HCT116 (cell line): ENCODE results near the gene PAQR4. TPM values are rescaled to one million over a fixed set of nuclear protein-coding genes. Genes with fewer than 3 reads are reported as not detected.

ENCODE experiments used
- ATAC-seq: fragments of 200-7000 bp; cut with Tn5 transposase; 2 replicates; pipeline ENCODE4 v1.9.1; 2020; ENCODE audit warnings: mild to moderate bottlenecking, moderate library complexity
- BruUV-seq: library from RNA; stranded (reverse); fragments of 400-500 nt; replicated peaks from 2 replicates; lab custom pipeline; 2021; lab: Mats Ljungman, UMichigan
- CTCF ChIA-PET: fragments of 300-600 bp; sonication (Branson Sonifier 250); formaldehyde crosslinking; loops from one replicate; lab custom pipeline; 2021; ENCODE audit warnings: antibody characterized with exemption; lab: Charles Lee
- POLR2A ChIA-PET: fragments of 300-600, 350-600 bp; sonication (Branson Sonifier 250); formaldehyde crosslinking; loops from one replicate; lab custom pipeline; 2021; ENCODE audit warnings: antibody characterized with exemption; lab: Charles Lee
- RAD21 ChIA-PET, 2 experiments: fragments of 300-600 bp; sonication (Branson Sonifier 250); formaldehyde crosslinking; loops; one replicate each; lab custom pipeline; 2023; ENCODE audit warnings: low total read pairs in 2 of 2; ENCODE audit not compliant: uncharacterized antibody in 2 of 2, unreplicated experiment in 2 of 2, low non-redundant PET in 1 of 2; lab: Charles Lee
- DNase-seq: peaks from one replicate; pipeline ENCODE4 v3.0.0-alpha.2; 2010; ENCODE audit warnings: low read depth, low spot score
- H2AFZ ChIP-seq: fragments of 200-600 bp; shearing (Covaris generic), sonication (generic); 2 replicates; pipeline ENCODE4 v1.6.1; 2017; ENCODE audit warnings: low read depth, mixed run types, mixed read lengths, antibody characterized with exemption, low read length; ENCODE audit not compliant: poor library complexity, severe bottlenecking
- H3K27ac ChIP-seq: 2 replicates; pipeline ENCODE4 v1.5.1; 2012; ENCODE audit warnings: low read depth, low read length
- H3K27me3 ChIP-seq: fragments of 200-600 bp; sonication (generic); 2 replicates; pipeline ENCODE4 v1.6.1; 2016; ENCODE audit warnings: mixed run types, low read length, mixed read lengths; ENCODE audit not compliant: insufficient read depth
- H3K36me3 ChIP-seq, 2 experiments: fragments of 200-500 bp in 1 of 2; fragments of 200-600 bp in 1 of 2; sonication (Bioruptor generic) in 1 of 2; sonication (generic) in 1 of 2; 2 replicates each; pipeline versions ENCODE4 v1.5.1 to v1.6.1; 2014 to 2016; ENCODE audit warnings: low read length in 2 of 2, inconsistent platforms in 1 of 2, mixed read lengths in 1 of 2, mixed run types in 1 of 2; ENCODE audit not compliant: insufficient read depth in 2 of 2, control insufficient read depth in 1 of 2
- H3K4me1 ChIP-seq, 2 experiments: fragments of 200-600 bp in 1 of 2; sonication (generic) in 1 of 2; 2 replicates each; pipeline versions ENCODE4 v1.5.1 to v1.6.1; 2012 to 2017; ENCODE audit warnings: low read length in 2 of 2, inconsistent platforms in 1 of 2, mild to moderate bottlenecking in 1 of 2, mixed read lengths in 1 of 2, mixed run types in 1 of 2, moderate library complexity in 1 of 2; ENCODE audit not compliant: insufficient read depth in 2 of 2, control insufficient read depth in 1 of 2
- H3K4me2 ChIP-seq: fragments of 200-600 bp; sonication (generic); 2 replicates; pipeline ENCODE4 v1.6.1; 2017; ENCODE audit warnings: mixed run types, low read length, mixed read lengths
- H3K4me3 ChIP-seq, 2 experiments: fragments of 200-600 bp in 1 of 2; sonication (generic) in 1 of 2; replicated peaks in 1 of 2; 2 replicates each; pipeline ENCODE4 v1.5.1; 2011 to 2016; ENCODE audit warnings: low read length in 2 of 2, control low read depth in 1 of 2, low read depth in 1 of 2, mild to moderate bottlenecking in 1 of 2, mixed read lengths in 1 of 2, mixed run types in 1 of 2
- H3K79me2 ChIP-seq: fragments of 200-600 bp; sonication (generic); 2 replicates; pipeline ENCODE4 v1.6.1; 2017; ENCODE audit warnings: mild to moderate bottlenecking, mixed run types, low read length, moderate library complexity, mixed read lengths; ENCODE audit not compliant: insufficient read depth
- H3K9ac ChIP-seq: fragments of 200-600 bp; sonication (generic); 2 replicates; pipeline ENCODE4 v1.6.1; 2016; ENCODE audit warnings: low read length, mixed read lengths
- H3K9me2 ChIP-seq: fragments of 200-600 bp; sonication (generic), shearing (Covaris generic); 2 replicates; pipeline ENCODE4 v1.6.1; 2017; ENCODE audit warnings: mixed run types, mild to moderate bottlenecking, moderate library complexity; ENCODE audit not compliant: insufficient read depth
- H3K9me3 ChIP-seq, 2 experiments: fragments of 200-500 bp in 1 of 2; fragments of 200-600 bp in 1 of 2; sonication (Bioruptor generic) in 1 of 2; sonication (generic) in 1 of 2; 2 replicates each; pipeline ENCODE4 v1.6.1; 2014 to 2017; ENCODE audit warnings: low read length in 2 of 2, mixed read lengths in 2 of 2, inconsistent platforms in 1 of 2, low read depth in 1 of 2, mild to moderate bottlenecking in 1 of 2, mixed run types in 1 of 2, moderate library complexity in 1 of 2; ENCODE audit not compliant: control insufficient read depth in 1 of 2, insufficient read depth in 1 of 2
- H4K20me1 ChIP-seq: fragments of 200-600 bp; sonication (generic), shearing (Covaris generic); 2 replicates; pipeline ENCODE4 v1.6.1; 2017; ENCODE audit warnings: mixed run types, mild to moderate bottlenecking, moderate library complexity; ENCODE audit not compliant: insufficient read depth
- ATF3 ChIP-seq: IDR thresholded peaks from 2 replicates; pipeline ENCODE4 v1.6.1; 2012
- CTCF ChIP-seq, 3 experiments: fragments of 200-600 bp in 1 of 3; sonication (generic) in 1 of 3; IDR thresholded peaks in 2 of 3; conservative IDR thresholded peaks in 1 of 3; 2 replicates each; pipeline ENCODE4 v1.5.1; 2012 to 2017; ENCODE audit warnings: low read depth in 2 of 3, low read length in 2 of 3, antibody characterized with exemption in 1 of 3, borderline replicate concordance in 1 of 3, control low read depth in 1 of 3, mild to moderate bottlenecking in 1 of 3, mixed read lengths in 1 of 3, mixed run types in 1 of 3, moderate library complexity in 1 of 3; ENCODE audit not compliant: insufficient read depth in 1 of 3
- EZH2 ChIP-seq: fragments of 200-600 bp; sonication (generic); IDR thresholded peaks from 2 replicates; pipeline ENCODE4 v1.6.1; 2017; ENCODE audit warnings: antibody characterized with exemption, mixed run types
- POLR2AphosphoS5 ChIP-seq: IDR thresholded peaks from 2 replicates; pipeline ENCODE4 v1.6.1; 2011; ENCODE audit warnings: mild to moderate bottlenecking, low read depth, low read length, moderate library complexity
- SIN3A ChIP-seq: IDR thresholded peaks from 2 replicates; pipeline ENCODE4 v1.6.1; 2012; ENCODE audit warnings: low read depth
- TCF7L2 ChIP-seq: IDR thresholded peaks from 2 replicates; pipeline ENCODE4 v1.7.0; 2011; ENCODE audit warnings: borderline replicate concordance, inconsistent platforms; ENCODE audit not compliant: insufficient read depth, insufficient read length; ENCODE audit errors: extremely low read depth
- intact Hi-C: fragments of 100-400 bp; cut with micrococcal nuclease; formaldehyde crosslinking; loops from 2 replicates; pipeline ENCODE4 v1.10.0; 2022
- total RNA-seq: library from RNA; stranded (reverse); gene quantifications from one replicate; pipeline ENCODE4 v1.2.1, GENCODE V29; 2021; ENCODE audit not compliant: unreplicated experiment

The PAQR4 gene
- total RNA-seq, 1 experiment from 2014 or later: 45.6 TPM

GRCh38 chr16:2971134-2971984, 2.2 kb downstream of the PAQR4 start:
- no peaks in the 10 kb centered on the region for H3K27me3 ChIP-seq
- peaks cover 45% of the 10 kb centered on the region for H3K79me2 ChIP-seq
- H3K4me2 ChIP-seq: peak overlapping the region; percentile 89
- peak overlapping the region; percentile 91 for H3K9ac ChIP-seq
- peaks cover 11 to 40% of the 10 kb centered on the region in 2 experiments for H3K4me1 ChIP-seq
- H3K4me3 ChIP-seq: peak overlapping the region; percentile 66 to 79
- no peak overlapping the region for H2AFZ ChIP-seq
- no peak for DNase-seq
- H3K27ac ChIP-seq: peak overlapping the region; percentile 95
- ChIA-PET POLR2A (interaction anchor here (0.9 to 1.0 kb wide), 2 partner anchors 10 to 12 kb away, joined by 3 read pairs; no protein-coding TSS in a partner anchor), RAD21 (no interaction called here), CTCF (interaction anchor here (1.1 kb wide), 1 partner anchor 186 kb away, joined by 3 read pairs; no protein-coding TSS in a partner anchor)
- ATAC-seq: no peak
- TF ChIP-seq ATF3 (no peak), SIN3A (no peak), CTCF (IDR thresholded peaks at IDR 0.05 in 2 of 3, conservative IDR thresholded peaks at IDR 0.05 in 1 of 3; ENCODE audit: borderline replicate concordance in 1 of 3, insufficient read depth in 1 of 3, low read depth in 2 of 3, low read length in 2 of 3) (0 out of 6 replicates have a peak, but pooled peaks of 1 of the 3 experiments have one; percentile 13), TCF7L2 (no peak), EZH2 (no peak), POLR2AphosphoS5 (0 out of 2 replicates have a peak, but pooled peaks have one; percentile 13)
- intact Hi-C loops: no loop called here
- BruUV-seq: no TSS peak
- H3K9me2 ChIP-seq: no peaks in the 10 kb centered on the region
- H4K20me1 ChIP-seq: peaks cover 6% of the 10 kb centered on the region; the same call in 1 of the 2 replicates
- no peaks in the 10 kb centered on the region for H3K9me3 ChIP-seq
- peaks cover 5 to 24% of the 10 kb centered on the region in 2 experiments; a peak in 3 of 4 replicates for H3K36me3 ChIP-seq
